Measurements from ENCODE around the gene PID1.

The PID1 gene

DNA sequence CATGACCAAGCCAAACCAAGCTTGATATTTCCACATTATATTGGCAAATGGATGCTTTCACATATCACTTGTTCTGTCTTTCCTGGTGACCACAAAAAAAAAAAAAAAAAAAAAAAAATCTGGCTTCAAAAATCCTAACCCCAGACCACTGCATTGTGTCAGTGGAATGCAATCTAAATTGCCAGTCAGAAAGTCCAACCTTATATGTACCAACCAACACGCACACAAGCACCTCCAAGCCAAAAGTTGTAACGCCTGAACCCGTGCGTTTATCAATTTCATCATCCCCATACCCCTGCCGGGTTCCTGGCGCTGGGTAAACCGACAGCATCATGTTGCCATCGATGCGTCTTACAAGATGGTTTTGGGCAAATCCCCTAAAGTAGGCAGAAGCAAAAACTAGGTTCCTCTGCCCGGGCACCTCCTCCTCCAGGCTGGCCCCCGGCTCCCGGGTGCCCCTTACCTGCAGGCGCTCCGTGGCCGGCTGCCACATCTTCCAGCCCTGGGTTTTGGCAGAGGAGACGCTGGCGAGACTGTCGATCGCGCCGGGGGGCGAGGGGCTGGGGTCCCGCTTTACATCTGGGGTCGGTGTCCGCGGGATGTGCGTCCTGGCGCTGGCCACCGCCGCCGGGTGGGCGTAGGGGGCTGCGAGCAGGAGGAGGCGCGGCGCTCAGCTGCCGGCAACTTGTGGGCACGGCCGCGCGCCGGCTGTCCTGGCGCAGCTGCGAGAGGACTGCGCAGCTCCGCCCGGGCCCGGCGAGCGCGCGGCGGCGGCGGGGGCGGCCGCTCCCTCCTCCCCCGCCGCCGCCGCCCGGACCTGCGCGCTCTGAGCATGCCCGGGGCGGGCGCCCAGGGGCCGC is at the start of gene PID1:
Gene PID1, minus strand, starts transcription at position 737 of the 860 bp plus-strand sequence. Its CDS starts 244 bp downstream, at position 493.
- Mint-ChIP-seq H3K27ac (no peak within 1 kb of the TSS), H3K4me3 (no peak within 1 kb of the TSS), H3K4me1 (ENCODE audit: low read depth) (no peaks in the 10 kb centered on the region)

GRCh38 chr2:229319558-229319957 is 48.5 kb upstream of the PID1 start:
- no peak overlapping the region for H3K4me3 Mint-ChIP-seq
- peaks cover 2% of the 10 kb centered on the region for H3K27me3 Mint-ChIP-seq
- H3K9me3 Mint-ChIP-seq (ENCODE audit: low read depth), result no peaks in the 10 kb centered on the region
- H3K36me3 Mint-ChIP-seq, result no peaks in the 10 kb centered on the region
- no peak overlapping the region for H3K27ac Mint-ChIP-seq
- H3K4me1 Mint-ChIP-seq (ENCODE audit: low read depth), result no peaks in the 10 kb centered on the region

More for the DNA sequence above, at the start of gene PID1:
- no peaks in the 10 kb centered on the region for H3K9me3 Mint-ChIP-seq (ENCODE audit: low read depth)
- no peaks in the 10 kb centered on the region for H3K36me3 Mint-ChIP-seq
- H3K27me3 Mint-ChIP-seq, result peaks cover 20% of the 10 kb centered on the region

DNA sequence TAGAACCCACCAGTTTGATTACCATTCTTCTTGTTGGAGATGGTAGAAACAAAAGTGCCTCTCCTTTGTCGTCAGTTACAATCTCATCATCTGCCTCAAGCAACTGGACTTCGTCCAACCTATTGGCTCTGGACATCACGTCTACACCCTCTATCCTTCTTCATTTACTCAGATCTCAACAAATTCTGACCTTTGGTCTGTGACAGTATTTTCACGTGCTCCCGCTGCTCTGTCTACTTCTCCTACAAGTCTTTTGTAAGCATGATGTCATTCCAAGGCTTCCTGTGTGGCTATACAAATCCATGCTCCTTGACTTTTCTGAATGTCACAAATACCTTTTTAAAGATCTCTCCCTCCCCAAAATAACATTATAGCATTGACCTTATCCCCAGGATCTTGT is 43.0 kb upstream of the PID1 start:
- H3K9me3 Mint-ChIP-seq (ENCODE audit: low read depth), result no peaks in the 10 kb centered on the region
- no peaks in the 10 kb centered on the region for H3K4me1 Mint-ChIP-seq (ENCODE audit: low read depth)
- H3K36me3 Mint-ChIP-seq, result no peaks in the 10 kb centered on the region
- H3K4me3 Mint-ChIP-seq, result no peak overlapping the region
- peaks cover 2% of the 10 kb centered on the region for H3K27me3 Mint-ChIP-seq
- no peak overlapping the region for H3K27ac Mint-ChIP-seq

- H3K27ac Mint-ChIP-seq, result no peak overlapping the region
- peaks cover 2% of the 10 kb centered on the region for H3K27me3 Mint-ChIP-seq
- H3K36me3 Mint-ChIP-seq, result no peaks in the 10 kb centered on the region
- H3K9me3 Mint-ChIP-seq (ENCODE audit: low read depth), result no peaks in the 10 kb centered on the region
- no peak overlapping the region for H3K4me3 Mint-ChIP-seq
- no peaks in the 10 kb centered on the region for H3K4me1 Mint-ChIP-seq (ENCODE audit: low read depth)
These were observed 42.5 kb upstream of the PID1 start for GRCh38 chr2:229313591-229313990.

- H3K36me3 Mint-ChIP-seq, result no peaks in the 10 kb centered on the region
- H3K27ac Mint-ChIP-seq, result no peak overlapping the region
- H3K27me3 Mint-ChIP-seq, result no peaks in the 10 kb centered on the region
- H3K4me3 Mint-ChIP-seq, result no peak overlapping the region
- H3K9me3 Mint-ChIP-seq (ENCODE audit: low read depth), result no peaks in the 10 kb centered on the region
- H3K4me1 Mint-ChIP-seq (ENCODE audit: low read depth), result no peaks in the 10 kb centered on the region
These were observed 30.1 kb upstream of the PID1 start for GRCh38 chr2:229301237-229301636.

DNA sequence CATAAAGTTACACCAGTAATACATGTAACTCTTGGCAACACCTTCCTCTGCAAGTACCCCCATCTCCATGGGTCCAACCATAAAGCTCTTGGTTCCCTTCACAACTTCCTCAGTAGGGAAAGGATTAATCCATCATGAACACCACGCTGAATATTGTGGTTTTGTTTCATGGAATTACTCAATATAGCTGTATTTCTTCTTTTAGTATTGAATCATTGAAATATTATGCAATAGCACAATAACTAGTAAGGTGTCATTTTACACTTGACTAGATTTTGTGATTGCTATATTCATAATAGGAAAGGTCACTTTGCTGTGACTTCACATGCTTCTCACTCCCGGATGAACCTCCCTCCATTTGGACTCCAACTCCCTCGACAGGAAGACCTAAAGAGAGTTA is 29.7 kb upstream of the PID1 start:
- Mint-ChIP-seq H3K4me1 (ENCODE audit: low read depth) (no peaks in the 10 kb centered on the region), H3K36me3 (no peaks in the 10 kb centered on the region), H3K27me3 (no peaks in the 10 kb centered on the region), H3K4me3 (no peak overlapping the region), H3K9me3 (ENCODE audit: low read depth) (no peaks in the 10 kb centered on the region), H3K27ac (no peak overlapping the region)

DNA sequence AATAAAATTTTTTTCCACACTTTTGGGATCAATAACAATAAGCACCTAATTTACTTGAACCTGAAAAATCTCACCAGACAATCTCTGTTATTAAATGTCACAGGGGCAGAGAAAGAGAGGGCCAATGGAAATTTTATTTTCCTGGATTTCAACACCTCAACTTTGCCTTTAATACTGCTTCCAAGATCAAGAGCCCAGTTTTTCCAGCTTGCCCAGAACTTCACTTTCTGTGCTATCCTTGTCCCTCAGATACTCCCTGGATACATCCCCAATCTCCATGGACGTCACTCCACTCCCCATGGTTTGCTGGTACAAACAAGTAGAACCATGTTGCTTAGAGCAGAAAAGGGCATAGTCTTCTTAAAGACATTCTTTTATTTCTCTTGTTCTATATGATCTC is 29.3 kb upstream of the PID1 start:
- H3K9me3 Mint-ChIP-seq (ENCODE audit: low read depth), result no peaks in the 10 kb centered on the region
- no peaks in the 10 kb centered on the region for H3K36me3 Mint-ChIP-seq
- H3K4me3 Mint-ChIP-seq, result no peak overlapping the region
- H3K27me3 Mint-ChIP-seq, result no peaks in the 10 kb centered on the region
- no peak overlapping the region for H3K27ac Mint-ChIP-seq
- no peaks in the 10 kb centered on the region for H3K4me1 Mint-ChIP-seq (ENCODE audit: low read depth)

GRCh38 chr2:229297247-229297646 is 26.2 kb upstream of the PID1 start:
- no peak overlapping the region for H3K4me3 Mint-ChIP-seq
- no peaks in the 10 kb centered on the region for H3K9me3 Mint-ChIP-seq (ENCODE audit: low read depth)
- no peaks in the 10 kb centered on the region for H3K4me1 Mint-ChIP-seq (ENCODE audit: low read depth)
- H3K36me3 Mint-ChIP-seq, result no peaks in the 10 kb centered on the region
- peaks cover under 1% of the 10 kb centered on the region for H3K27me3 Mint-ChIP-seq
- H3K27ac Mint-ChIP-seq, result no peak overlapping the region

- no peak overlapping the region for H3K4me3 Mint-ChIP-seq
- no peaks in the 10 kb centered on the region for H3K36me3 Mint-ChIP-seq
- no peak overlapping the region for H3K27ac Mint-ChIP-seq
- H3K9me3 Mint-ChIP-seq (ENCODE audit: low read depth), result no peaks in the 10 kb centered on the region
- H3K27me3 Mint-ChIP-seq, result peaks cover 2% of the 10 kb centered on the region
- no peaks in the 10 kb centered on the region for H3K4me1 Mint-ChIP-seq (ENCODE audit: low read depth)
These were observed 25.4 kb upstream of the PID1 start for GRCh38 chr2:229296536-229296935.

DNA sequence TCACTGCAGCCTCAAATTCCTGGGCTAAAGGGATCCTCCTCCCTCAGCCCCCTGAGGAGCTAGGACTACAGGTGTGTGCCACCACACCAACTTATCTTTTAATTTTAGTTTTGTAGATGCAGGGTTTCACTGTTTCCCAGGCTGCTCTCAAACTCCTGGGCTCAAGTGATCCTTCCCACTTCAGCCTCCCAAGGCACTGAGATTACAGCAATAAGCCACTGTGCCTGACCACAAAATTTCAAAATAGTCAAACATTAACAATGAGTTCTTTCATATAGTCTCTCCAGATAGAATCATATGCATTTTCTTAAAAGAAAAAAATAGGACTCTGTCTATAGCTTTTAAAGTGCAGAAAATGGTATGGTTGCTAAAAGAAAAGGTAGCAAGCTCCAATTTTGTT is 24.9 kb upstream of the PID1 start:
- Mint-ChIP-seq H3K27me3 (peaks cover 2% of the 10 kb centered on the region), H3K36me3 (no peaks in the 10 kb centered on the region), H3K4me1 (ENCODE audit: low read depth) (no peaks in the 10 kb centered on the region), H3K27ac (no peak overlapping the region), H3K4me3 (no peak overlapping the region), H3K9me3 (ENCODE audit: low read depth) (no peaks in the 10 kb centered on the region)

GRCh38 chr2:229287823-229288222 is 16.7 kb upstream of the PID1 start:
- Mint-ChIP-seq H3K27ac (no peak overlapping the region), H3K36me3 (no peaks in the 10 kb centered on the region), H3K4me3 (no peak overlapping the region), H3K9me3 (ENCODE audit: low read depth) (peaks cover 4% of the 10 kb centered on the region), H3K27me3 (peaks cover 2% of the 10 kb centered on the region), H3K4me1 (ENCODE audit: low read depth) (no peaks in the 10 kb centered on the region)

DNA sequence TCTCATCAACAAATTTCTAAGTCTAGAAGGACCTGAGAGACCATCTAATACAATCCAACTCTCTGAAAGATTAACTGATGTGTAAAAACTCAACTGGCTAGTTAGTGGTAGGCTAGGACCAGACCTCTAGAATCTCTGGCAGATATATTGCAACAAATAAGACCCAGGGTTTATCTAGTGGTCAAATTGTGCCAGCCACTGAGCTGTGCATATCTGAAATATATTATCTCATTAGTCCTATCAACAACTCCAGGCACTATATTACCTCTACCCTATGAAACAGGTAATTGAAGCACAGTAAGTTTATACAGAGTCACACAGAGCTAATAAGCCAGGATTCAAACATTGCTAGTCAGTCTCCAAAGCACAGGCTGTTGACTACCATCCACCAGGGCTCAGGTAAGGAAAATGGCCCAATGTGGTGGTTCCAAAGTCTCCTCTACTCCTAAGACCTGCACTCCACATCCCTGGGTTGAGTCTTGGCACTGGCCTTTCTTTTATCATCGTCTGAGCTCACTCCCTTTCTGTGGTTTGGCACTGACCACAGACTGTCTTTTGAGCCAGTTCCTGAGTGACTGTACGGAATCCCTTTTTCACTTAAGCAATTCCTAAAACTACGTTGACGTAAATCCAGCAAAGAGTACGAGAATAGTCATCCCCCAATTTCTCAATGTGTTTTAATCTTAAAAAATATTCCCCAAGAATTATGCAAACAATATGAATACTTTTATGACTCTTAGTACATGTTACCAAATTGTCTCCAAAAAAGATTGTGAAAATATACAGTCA is 11.9 kb upstream of the PID1 start:
- Mint-ChIP-seq H3K27ac (no peak overlapping the region), H3K4me3 (no peak overlapping the region), H3K36me3 (no peaks in the 10 kb centered on the region)

DNA sequence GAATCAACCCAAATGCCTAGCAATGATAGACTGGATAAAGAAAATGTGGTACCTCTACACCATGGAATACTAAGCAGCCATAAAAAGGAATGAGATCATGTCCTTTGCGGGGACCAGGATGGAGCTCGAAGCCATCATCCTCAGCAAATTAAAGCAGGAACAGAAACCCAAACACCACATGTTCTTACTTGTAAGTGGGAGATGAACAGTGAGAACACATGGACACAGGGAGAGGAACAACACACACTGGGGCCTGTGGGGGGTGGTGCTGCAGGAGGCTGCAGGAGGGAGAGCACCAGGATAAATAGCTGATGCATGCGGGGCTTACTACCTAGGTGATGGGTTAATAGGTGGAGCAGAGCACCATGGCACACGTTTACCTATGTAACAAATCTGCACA is 8.4 kb upstream of the PID1 start:
- no peaks in the 10 kb centered on the region for H3K4me1 Mint-ChIP-seq (ENCODE audit: low read depth)
- no peaks in the 10 kb centered on the region for H3K9me3 Mint-ChIP-seq (ENCODE audit: low read depth)
- no peak overlapping the region for H3K4me3 Mint-ChIP-seq
- peaks cover 7% of the 10 kb centered on the region for H3K27me3 Mint-ChIP-seq
- H3K27ac Mint-ChIP-seq, result no peak overlapping the region
- no peaks in the 10 kb centered on the region for H3K36me3 Mint-ChIP-seq

More for the DNA sequence above, 11.9 kb upstream of the PID1 start:
- Mint-ChIP-seq H3K4me1 (ENCODE audit: low read depth) (no peaks in the 10 kb centered on the region), H3K9me3 (ENCODE audit: low read depth) (no peaks in the 10 kb centered on the region), H3K27me3 (peaks cover 2% of the 10 kb centered on the region)

DNA sequence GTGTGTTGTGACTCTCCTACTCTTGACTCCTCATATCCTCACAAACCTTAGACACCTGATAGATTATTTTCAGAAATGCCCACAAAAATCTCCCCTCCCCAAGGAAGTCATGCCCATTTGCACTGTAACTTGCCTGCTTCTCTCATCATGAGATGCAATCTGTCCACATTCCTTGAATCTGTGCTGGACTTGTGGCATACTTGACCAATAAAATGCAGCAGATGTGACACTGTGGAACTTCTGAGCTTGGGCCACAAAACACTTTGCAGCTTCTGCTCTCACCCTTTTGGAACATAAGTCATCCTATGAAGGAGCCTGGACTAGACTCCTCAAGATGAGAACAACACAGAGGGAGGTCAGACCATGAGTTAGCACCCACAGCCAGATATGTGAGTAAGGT is 4.4 kb upstream of the PID1 start:
- no peaks in the 10 kb centered on the region for H3K9me3 Mint-ChIP-seq (ENCODE audit: low read depth)
- H3K27me3 Mint-ChIP-seq, result peaks cover 14% of the 10 kb centered on the region
- no peak overlapping the region for H3K4me3 Mint-ChIP-seq
- H3K4me1 Mint-ChIP-seq (ENCODE audit: low read depth), result no peaks in the 10 kb centered on the region
- H3K36me3 Mint-ChIP-seq, result no peaks in the 10 kb centered on the region
- H3K27ac Mint-ChIP-seq, result no peak overlapping the region

- H3K4me3 Mint-ChIP-seq, result no peak overlapping the region
- H3K9me3 Mint-ChIP-seq (ENCODE audit: low read depth), result no peaks in the 10 kb centered on the region
- no peak overlapping the region for H3K27ac Mint-ChIP-seq
- H3K36me3 Mint-ChIP-seq, result no peaks in the 10 kb centered on the region
- peaks cover 19% of the 10 kb centered on the region for H3K27me3 Mint-ChIP-seq
- H3K4me1 Mint-ChIP-seq (ENCODE audit: low read depth), result no peaks in the 10 kb centered on the region
These were observed 2.7 kb upstream of the PID1 start for GRCh38 chr2:229273723-229274338.

Data from activated naive CD8-positive, alpha-beta T cell (primary cell).